LNCaP clone FGC (cell line): Measurements from ENCODE around the gene TTC19.
"Not testable (repeated sequence)": the region's sequence is repeated elsewhere in the genome, so short reads cannot be mapped to it uniquely, and the experiment has no call there.

Experiments used
- DNase-seq: peaks from one replicate; pipeline ENCODE4 v3.0.0-alpha.2; 2011; ENCODE audit warnings: low read depth
- H3K4me3 ChIP-seq: 2 replicates; pipeline ENCODE4 v1.5.1; 2011; ENCODE audit warnings: mild to moderate bottlenecking, low read depth, low read length, control low read depth
- CTCF ChIP-seq: IDR thresholded peaks from 2 replicates; pipeline ENCODE4 v1.5.1; 2012; ENCODE audit warnings: mild to moderate bottlenecking; ENCODE audit not compliant: control insufficient read depth, insufficient read depth; ENCODE audit errors: extremely low read depth

The TTC19 gene

GRCh38 chr17:15972497-15972951, 27.1 kb upstream of the TTC19 start:
- no peak for TF ChIP-seq CTCF
- no peak overlapping the region for H3K4me3 ChIP-seq

GRCh38 chr17:15973016-15973415, 26.6 kb upstream of the TTC19 start:
- H3K4me3 ChIP-seq = no peak overlapping the region
- no peak for TF ChIP-seq CTCF
- DNase-seq = no peak

More at GRCh38 chr17:15972497-15972951, 27.1 kb upstream of the TTC19 start:
- DNase-seq = no peak

- no peak for TF ChIP-seq CTCF
- no peak for DNase-seq
- H3K4me3 ChIP-seq = no peak overlapping the region
These were observed 25.8 kb upstream of the TTC19 start for GRCh38 chr17:15973834-15974233.

- no peak overlapping the region for H3K4me3 ChIP-seq
- no peak for TF ChIP-seq CTCF
- DNase-seq = no peak
These were observed 21.7 kb upstream of the TTC19 start for GRCh38 chr17:15977894-15978293.

GRCh38 chr17:15978606-15979005, 21.0 kb upstream of the TTC19 start:
- no peak overlapping the region for H3K4me3 ChIP-seq
- no peak for TF ChIP-seq CTCF
- DNase-seq = no peak

GRCh38 chr17:15979013-15979412, 20.6 kb upstream of the TTC19 start:
- DNase-seq, H3K4me3 ChIP-seq: not testable (repeated sequence)

GRCh38 chr17:15981208-15981607, 18.4 kb upstream of the TTC19 start:
- DNase-seq = no peak
- no peak overlapping the region for H3K4me3 ChIP-seq

More at GRCh38 chr17:15981208-15981607, 18.4 kb upstream of the TTC19 start:
- TF ChIP-seq CTCF = no peak
